ENCODE results near the gene WNT6. TPM values are rescaled to one million over a fixed set of nuclear protein-coding genes. Genes with fewer than 3 reads are reported as not detected.
"Not testable (repeated sequence)": the region's sequence is repeated elsewhere in the genome, so short reads cannot be mapped to it uniquely, and the experiment has no call there.

Gene WNT6
- polyA plus RNA-seq, 4 donors = 0.13 to 0.57 (median 0.41) TPM

DNA sequence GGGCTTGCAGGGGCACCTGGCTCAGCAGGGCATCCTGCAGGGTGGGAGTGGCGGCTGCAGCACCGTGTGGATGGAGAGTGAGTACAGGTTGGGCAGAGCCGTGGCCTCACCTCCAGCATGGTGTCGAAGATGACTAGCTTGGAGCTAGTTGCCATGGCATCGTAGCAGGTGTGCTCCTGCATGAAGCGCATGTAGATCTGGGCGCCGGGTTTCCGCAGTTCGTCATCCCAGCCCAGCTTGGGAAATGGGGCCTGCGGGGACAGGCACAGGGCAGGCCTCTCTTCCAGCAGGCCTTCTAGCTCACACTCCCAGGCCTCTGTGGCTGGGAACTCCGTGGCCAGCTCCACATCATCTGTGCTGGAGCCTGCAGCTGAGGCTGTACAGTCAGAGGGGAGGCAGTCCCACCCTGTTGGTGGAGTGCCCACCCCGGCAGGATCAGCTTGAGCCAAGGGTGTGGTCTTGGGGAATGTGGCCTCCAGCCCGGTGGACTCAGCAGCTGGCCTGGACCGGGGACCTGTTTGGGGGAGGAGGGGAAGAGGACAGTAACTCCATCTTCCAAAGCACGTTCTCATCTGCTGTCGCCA is 29.6 kb upstream of the WNT6 start:
- no peak for DNase-seq (ENCODE audit: low read depth in 4 of 4, low spot score in 2 of 4)

DNA sequence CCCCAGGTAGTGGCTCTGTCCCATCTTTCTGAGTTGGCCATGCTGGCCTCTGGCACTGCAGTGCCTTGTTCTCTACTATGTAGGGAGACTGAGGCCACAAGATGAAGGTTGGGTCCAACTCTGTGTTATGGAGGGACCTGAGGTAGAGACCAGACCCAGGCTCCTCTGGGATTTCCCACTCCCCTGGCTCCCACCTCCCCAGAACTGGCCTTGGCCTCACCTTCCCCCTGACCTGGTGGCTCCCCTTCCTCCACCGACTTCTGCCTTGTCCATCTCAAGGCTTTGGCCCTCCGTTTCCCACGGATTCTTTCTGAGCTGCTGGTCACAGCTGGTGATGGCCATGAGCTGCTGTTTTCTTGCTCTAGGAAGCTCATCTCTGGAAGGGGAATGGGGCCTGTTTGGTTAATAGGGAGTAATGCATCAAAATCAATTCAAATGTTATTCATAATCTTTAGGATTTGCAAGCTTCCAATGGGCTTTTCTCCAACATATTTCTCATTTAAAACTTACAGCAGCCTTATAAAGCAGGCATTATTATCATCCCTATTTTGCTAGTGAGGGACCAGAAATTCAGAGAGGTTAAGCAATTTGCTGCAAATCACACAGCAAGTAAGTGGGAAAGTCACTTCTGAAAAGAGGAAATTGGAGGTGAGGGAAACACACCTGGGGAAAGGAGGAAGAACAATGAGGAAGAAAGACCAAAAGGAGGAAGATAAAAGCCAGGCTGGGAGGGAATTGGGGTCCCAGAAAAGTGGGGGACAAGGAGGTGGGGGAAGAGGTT is 28.9 kb upstream of the WNT6 start:
- no peak for DNase-seq (ENCODE audit: low read depth in 4 of 4, low spot score in 2 of 4)

DNA sequence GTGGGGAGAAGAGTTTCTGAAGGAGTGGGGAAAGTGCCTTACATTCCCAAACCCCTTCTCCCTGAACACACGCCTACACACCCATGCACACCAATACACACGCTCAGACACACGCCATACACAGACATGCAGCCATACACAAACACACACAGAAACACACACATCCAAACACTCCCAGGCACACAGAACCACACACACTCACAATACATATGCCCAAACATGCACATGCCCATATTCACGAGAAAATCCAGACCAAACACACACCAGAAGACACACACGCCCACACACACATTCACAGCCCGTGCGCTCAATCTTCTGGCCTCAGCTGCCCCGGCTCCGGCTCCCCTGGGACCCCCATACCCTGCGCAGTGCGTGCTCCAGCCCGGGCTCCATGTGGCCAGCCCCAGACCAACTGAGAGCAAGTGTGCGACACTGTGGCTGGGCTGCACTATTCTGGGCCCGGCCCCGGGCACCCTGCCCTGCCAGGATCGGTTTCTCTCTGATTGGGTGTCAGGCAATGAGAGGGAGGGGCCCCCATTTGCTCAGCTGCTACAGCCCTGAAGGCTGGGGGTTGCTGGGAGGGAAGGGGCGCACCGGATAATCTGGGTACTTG is 28.1 kb upstream of the WNT6 start, which contains the start of gene PRKAG3:
Gene PRKAG3 (minus strand): TSS at position 426 of the 613 bp plus-strand sequence.
- DNase-seq (ENCODE audit: low read depth in 4 of 4, low spot score in 2 of 4) = no peak

DNA sequence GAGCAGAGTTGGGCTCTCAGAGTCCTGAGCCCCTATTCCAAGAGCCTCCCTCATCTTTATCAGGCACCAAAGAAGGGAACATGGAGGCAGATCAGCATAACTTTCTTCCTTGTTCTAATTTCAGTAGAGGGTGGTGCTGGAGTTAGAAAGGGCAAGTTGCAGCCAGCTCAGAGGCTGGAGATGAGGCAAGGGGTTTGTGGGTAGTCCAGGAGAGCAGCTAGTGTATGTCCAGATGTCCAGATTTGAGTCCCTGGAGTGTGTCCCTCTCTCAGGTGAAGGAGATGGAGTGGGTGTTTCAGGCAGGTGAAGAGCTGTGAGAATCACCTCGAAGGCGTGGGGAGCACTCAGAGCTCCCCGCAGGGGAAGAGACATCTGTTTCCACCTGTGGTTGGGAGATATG is 27.5 kb upstream of the WNT6 start:
- no peak for DNase-seq (ENCODE audit: low read depth in 4 of 4, low spot score in 2 of 4)

DNA sequence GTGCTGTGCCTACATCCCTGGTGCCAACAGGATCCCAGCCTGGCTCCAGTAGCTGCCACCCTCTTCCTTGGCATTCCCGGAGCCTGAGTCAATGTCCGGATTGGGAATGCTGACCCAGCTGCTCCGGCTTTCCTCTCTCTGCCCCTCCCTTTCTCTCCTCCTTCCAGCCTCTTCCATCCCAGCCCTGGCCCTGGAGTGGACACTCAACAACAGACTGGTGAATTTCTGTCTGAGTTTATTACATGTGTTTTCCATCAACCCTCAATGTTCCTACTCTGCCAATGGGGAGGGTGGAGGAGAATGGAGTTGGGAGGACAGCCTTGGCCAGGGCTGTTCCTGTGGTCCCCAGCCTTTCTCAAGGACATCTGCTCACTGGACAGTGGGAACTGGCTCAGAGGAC is 27.1 kb upstream of the WNT6 start:
- DNase-seq (ENCODE audit: low read depth in 4 of 4, low spot score in 2 of 4) = no peak

DNA sequence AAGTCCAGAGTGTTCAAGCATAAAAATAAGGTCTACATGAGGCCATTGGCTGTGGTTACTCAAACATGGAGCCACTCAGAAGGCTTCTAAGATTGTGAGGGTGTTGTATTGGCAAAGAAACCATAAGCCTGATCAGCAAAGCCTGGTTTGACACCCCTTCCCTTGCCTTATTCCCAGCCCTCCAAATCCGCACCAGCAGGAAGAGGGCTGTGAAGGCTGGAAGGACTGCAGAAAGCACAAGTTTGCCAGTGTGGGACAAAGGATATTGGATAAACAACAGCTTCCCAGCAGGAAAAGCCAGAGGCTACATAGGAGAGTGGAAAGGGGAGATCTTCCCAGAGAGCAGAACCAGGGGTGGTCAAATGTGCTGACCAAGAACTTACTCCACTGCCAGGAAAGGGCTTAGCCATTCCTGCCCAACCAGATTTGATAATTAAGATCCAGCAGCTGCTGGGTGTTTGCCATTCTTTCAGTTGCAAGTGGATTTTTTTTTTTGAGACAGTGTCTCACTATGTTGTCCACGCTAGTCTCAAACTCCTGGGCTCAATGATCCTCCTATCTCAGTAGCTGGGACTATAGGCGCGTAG is 26.5 kb upstream of the WNT6 start:
- DNase-seq (ENCODE audit: low read depth in 4 of 4, low spot score in 2 of 4) = no peak

DNA sequence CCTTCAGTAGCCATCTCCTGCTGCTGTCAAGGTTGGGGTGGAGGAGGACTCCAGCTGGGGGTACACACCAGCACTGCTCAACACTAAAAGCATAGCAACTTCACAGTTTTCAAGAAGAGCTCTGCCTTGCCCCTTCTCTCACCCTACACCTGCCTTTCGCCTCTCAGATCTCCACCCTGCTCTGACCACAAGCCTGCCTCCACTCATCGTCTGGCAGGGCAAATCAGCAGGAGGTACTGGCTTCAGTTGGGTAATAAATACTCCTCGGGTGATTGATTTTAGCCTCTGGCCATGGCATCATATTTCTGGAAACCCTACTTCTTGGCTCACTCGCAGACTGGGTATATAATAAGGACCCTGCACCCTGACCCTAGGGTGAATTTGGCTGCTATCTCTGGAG is 24.9 kb upstream of the WNT6 start:
- no peak for DNase-seq (ENCODE audit: low read depth in 4 of 4, low spot score in 2 of 4)

DNA sequence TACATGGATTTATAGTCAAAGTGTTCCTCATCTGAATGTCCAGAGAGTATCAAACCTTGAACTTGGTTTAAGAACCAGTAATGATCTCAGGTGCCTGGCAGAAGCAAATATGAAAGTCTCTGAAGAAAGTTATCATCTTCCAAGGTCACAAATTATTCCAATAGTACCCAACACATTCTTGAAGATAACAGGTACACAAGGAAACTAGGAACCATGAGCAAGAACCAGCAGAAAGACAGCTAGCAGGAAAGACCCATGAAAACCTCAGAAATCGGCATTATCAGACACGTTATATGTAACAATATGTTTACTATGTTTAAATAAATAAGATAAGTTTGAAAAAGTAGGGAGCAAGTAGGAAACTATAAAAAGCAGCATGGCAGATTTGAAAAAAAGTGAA is 22.1 kb upstream of the WNT6 start:
- no peak for DNase-seq (ENCODE audit: low read depth in 4 of 4, low spot score in 2 of 4)

DNA sequence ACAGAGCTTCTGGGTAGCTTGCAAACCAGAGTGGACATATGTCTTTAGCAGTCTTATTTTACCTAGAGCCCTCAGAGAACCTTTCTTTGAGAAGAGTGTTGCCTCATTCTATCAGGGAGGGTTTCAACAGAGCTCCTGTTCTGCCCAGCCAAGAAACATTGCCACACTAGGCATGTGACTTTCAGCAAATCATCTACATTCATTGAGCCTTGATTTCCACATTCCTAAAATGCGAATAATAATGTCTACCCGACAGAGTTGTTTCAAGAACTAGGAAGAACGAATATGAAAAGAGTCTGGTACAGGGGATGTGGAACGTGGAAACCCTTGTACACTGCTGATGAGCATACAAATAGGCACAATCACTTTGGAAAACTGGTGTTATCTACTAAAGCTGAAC is 20.2 kb upstream of the WNT6 start:
- DNase-seq (ENCODE audit: low read depth in 4 of 4, low spot score in 2 of 4) = no peak

DNA sequence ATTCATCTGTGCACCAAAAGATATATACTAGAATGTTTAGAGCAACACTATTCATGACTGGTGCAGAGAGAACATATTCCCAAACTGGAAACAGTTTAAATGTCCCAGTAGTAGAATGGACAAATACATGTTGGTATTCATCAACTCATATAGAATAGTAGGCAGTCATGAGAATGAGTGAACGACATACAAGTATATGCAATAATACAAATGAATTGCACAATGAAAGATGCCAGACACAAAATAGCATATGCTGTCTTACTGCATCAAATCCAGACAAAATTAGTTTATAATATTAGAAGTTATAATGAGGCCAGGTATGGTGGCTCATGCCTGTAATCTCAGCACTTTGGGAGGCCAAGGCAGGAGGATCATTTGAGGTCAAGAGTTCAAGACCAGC is 19.7 kb upstream of the WNT6 start:
- DNase-seq (ENCODE audit: low read depth in 4 of 4, low spot score in 2 of 4) = no peak

DNA sequence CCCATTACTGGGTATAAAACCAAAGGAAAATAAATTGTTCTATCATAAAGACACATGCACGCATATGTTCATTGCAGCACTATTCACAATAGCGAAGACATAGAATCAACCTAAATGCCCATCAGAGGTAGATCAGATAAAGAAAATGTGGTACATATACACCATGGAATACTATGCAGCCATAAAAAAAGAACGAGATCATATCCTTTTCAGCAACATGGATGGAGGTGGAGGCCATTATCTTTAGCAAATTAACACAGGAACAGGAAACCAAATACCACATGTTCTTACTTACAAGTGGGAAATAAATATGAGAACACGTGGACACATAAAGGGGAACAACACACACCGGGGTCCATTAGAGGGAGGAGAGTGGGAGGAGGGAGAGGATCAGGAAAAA is 15.3 kb upstream of the WNT6 start:
- not testable (repeated sequence) for DNase-seq (ENCODE audit: low read depth in 4 of 4, low spot score in 2 of 4)

DNA sequence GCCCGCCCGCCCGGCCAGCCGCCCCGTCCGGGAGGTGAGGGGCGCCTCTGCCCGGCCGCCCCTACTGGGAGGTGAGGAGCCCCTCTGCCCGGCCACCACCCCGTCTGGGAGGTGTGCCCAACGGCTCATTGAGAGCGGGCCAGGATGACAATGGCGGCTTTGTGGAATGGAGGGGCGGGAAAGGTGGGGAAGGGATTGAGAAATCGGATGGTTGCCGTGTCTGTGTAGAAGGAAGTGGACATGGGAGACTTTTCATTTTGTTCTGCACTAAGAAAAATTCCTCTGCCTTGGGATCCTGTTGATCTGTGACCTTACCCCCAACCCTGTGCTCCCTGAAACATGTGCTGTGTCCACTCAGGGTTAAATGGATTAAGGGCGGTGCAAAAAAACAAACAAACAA is 12.6 kb upstream of the WNT6 start:
- not testable (repeated sequence) for DNase-seq (ENCODE audit: low read depth in 4 of 4, low spot score in 2 of 4)

DNA sequence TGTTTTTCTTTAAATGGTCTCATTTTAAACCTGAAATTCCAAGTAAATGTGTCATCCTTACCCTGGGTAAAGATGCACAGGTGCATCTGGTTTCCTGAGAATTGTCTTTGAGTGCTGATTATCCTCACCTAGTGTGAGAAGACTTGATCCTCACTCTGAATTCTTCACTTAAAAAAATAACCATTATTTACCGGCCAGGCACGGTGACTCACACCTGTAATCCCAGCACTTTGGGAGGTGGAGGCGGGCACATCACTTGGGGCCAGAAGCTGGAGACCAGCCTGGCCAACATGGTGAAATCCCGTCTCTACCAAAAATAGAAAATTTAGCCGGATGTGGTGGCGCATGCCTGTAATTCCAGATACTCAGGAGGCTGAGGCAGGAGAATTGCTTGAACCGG is 9.9 kb upstream of the WNT6 start:
- no peak for DNase-seq (ENCODE audit: low read depth in 4 of 4, low spot score in 2 of 4)

DNA sequence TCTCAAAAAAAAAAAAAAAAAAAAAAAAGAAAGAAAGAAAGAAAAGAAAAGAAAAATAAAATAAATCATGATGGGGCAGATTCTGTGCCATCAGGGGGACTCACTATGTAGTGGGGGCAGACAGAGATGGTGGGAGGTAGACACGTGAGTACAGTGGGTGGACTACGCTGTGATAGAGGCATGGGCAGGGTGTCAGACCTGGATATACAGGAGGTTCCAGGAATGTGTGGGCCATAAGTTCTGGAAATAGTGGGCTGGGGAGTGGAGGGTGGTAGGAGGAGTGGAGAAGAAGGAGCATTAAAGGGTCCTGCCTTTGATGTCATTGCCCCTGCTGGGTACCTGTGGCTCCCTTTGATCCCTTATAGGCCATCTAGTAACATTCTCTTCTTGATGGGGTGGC is 8.8 kb upstream of the WNT6 start:
- DNase-seq (ENCODE audit: low read depth in 4 of 4, low spot score in 2 of 4) = no peak

DNA sequence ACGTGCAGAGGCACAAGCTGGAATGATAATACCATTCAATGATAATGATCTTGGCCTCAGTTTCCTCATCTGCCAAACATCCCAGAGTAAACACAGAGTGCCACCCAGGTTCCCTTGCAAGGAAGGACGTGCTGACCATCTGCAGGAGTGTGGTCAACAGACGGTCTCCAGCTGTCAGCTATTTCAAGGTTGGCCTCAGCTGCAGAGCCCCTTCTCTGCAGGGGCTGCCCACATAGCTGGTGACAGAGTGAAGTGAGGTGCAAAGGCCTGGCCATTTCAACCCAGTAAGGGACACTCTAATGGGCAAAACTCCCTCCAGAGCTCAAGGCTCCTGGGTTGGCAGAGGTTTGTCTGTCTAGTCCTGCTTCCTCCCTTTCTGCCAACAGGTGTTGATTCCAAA is 8.3 kb upstream of the WNT6 start:
- no peak for DNase-seq (ENCODE audit: low read depth in 4 of 4, low spot score in 2 of 4)

DNA sequence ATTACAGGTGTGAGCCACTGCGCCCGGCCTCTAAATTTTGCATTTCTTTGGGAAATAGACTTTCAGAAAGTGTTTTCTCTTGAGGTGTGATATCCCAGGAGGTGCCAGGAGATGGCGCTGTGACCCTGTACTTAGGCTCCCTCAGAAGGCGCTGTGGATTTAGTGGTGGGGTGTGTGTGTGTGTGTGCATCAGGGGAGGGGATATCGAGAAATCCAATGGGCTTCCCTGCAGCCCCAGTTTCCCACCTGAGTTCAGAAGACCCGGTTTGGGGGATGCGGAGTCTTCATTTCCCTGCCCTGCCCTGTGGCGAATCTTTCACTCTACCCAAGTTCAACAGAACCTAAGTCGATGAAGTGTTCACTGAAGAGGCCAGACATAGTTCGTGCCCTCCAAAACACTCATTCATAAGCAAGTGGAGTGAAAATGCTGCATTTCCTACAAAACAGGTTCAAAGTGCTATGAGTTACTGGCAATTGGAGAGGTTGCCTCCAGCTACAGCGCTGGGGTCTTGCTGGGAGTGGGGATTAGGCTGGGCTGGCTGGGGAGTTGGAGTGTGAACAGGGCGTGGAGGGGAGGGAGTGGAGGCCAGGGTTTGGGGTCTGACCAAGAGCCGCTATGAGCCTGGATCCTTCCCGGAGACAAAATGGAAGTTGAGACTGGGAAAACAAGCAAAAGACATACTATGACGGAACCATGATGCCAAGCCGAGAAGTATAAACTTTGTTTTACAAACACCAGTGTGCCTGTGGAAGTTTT is 6.5 kb upstream of the WNT6 start:
- DNase-seq (ENCODE audit: low read depth in 4 of 4, low spot score in 2 of 4) = no peak

DNA sequence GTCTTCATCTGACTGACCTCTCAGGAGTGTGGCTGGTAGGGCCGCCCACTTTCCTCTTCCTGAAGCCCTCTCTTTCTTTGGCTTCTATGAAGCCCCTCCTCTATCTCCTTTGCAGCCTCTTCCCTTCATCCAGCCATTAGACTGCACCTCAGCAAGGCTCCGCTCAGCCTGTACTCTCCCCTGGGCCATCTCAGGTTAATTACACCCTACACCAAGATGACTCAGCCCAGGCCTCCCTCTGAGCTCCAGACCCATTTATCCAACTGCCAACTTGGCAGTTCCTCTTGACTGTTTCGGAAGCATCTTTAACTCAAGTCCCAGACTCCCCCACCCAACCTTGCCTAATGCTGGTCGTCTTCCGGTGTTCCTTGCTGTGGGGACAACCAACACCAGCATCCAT is 5.8 kb upstream of the WNT6 start:
- DNase-seq (ENCODE audit: low read depth in 4 of 4, low spot score in 2 of 4) = no peak

DNA sequence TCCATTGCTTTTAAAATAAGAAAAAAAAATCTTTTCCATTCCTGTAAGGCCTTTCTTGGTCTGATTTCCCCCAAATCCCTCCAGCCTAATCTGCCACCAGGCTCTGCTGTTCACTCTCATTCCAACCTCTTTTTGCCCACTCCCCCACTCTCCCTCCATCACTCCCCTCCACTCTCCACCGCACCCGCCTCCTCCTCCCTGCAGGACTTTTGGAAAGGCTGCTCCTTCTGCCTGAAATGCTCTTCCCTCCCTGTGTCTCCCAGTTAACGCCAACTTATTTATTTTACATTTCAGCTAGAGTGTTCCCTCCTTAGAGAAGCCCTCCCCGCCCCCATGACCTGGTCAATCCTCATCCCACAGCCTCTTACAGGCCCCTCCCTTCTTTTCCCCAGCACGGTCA is 4.7 kb upstream of the WNT6 start:
- no peak for DNase-seq (ENCODE audit: low read depth in 4 of 4, low spot score in 2 of 4)

DNA sequence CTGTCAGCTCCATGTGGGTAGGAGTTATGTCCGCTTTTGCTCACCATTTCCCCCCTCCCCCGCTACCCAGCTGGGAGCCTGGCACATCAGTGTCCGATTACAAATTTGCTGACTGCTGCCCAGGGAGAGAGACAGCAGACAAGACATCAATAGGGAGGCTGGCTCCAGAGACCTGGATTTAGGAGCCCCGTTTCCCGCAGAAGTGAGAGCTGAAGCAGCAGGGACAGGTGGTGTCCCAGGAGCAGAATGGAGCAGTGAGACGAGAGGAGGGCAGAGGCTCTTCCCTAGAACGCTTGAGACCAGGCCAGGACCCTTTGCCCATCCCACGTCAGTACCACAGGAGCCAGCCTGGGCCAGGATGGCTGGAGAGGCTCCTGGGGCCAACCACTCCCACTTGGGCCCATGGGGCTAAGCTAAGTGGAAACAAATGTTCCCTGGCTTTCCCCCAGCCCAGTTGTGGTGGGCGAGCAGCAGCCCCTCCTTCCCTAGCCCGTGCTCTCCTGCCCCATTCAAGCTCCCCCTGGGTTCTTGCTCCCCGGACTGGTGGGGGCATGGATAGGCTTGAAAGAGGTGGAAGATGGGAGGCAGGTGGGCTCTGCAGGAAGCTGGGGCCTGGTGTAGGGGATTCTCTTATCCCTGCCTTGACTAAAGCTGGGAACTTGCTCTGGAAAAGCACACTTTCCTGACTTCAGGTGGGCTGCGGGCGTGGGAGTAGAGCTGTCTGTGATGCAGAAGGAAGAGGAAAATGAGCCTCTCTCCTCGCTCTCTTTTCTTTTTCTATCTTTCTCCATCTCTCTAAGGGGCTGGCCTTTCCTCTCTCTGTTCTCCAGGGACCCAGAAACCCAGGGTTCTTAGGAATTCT is 4.1 kb upstream of the WNT6 start:
- DNase-seq (ENCODE audit: low read depth in 4 of 4, low spot score in 2 of 4) = no peak
